Limb (tissue), 2 donors: ENCODE measurements around the gene UPK3B.
"Not testable (repeated sequence)": the region's sequence is repeated elsewhere in the genome, so short reads cannot be mapped to it uniquely, and the experiment has no call there.

ENCODE experiments used
- DNase-seq, 2 donors: peaks; one replicate each; pipeline ENCODE4 v3.0.0-alpha.2; 2016; ENCODE audit errors: extremely low spot score in 2 of 2

UPK3B gene

DNA sequence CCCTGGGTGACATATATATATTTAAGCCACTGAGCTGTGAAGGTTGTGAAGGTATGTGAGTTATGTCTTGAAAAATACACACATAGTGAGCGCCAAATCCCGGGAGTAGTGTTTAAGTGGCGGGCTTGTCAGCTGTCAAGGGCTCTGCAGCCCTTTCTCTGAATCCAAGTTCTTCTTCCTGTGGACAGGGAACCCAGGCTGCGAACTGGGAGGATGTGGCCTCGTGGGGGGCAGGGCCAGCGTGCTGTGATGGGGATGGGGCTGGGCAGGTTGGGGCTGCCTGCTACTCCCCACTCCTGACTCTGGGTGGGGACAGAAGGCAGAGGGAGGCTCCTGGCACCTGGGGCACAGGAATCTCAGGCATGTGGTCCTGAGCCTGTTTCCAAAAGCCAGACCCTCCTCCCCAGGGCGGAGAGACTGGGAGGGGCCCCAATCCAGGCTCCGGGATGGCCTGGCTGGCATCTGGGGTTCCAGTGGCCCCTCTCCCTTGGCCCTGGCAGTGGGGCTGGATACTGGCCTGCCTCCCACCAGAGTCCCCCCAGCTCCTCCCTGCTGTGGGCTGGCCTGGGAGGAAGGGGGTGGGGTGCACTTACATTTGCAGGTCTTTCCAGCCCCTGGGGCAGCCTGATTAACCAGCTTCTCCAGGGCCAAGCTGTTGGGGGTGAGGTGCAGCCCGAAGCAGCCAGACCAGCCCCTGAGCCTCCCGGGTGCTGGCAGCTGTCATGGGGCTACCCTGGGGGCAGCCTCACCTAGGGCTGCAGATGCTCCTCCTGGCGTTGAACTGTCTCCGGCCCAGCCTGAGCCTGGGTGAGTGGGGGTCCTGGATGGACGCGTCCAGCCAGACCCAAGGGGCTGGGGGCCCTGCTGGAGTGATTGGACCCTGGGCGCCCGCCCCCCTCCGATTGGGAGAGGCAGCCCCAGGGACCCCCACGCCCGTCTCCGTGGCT, at the start of gene UPK3B:
TSS of gene UPK3B (plus strand) at position 622 of the 947 bp plus-strand sequence. CDS start at position 723, 101 bp downstream.
- peak; percentile 5 to 36 for DNase-seq

GRCh38 chr7:76460767-76461166, 49.6 kb upstream of the UPK3B start:
- DNase-seq, result not testable (repeated sequence)

GRCh38 chr7:76461464-76462101, 48.8 kb upstream of the UPK3B start, which contains the start of gene DTX2:
Gene DTX2, plus strand, starts transcription at chr7:76461709. Its CDS starts 18,801 bp downstream, at chr7:76480510.
- DNase-seq, result not testable (repeated sequence)

GRCh38 chr7:76462271-76462882, 48.0 kb upstream of the UPK3B start:
- DNase-seq, result not testable (repeated sequence)

DNA sequence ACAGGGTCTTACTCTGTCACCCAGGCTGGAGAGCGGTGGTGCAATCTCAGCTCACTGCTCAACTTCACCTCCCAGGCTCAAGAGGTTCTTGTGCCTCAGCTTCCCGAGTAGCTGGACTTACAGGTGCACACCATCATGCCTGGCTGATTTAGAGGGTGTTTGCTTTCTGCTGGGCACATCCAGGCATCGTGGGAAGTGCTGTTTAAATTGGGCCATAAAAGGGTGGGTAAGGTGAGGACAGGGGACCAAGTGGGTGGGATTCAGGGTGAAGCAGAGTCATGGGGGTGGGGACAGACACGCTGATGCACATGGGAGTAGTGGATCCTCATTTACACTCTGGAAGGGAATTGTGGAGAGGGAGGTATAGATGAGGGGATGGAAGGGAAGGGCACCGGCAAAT, 45.4 kb upstream of the UPK3B start:
- DNase-seq, result not testable (repeated sequence)

- DNase-seq, result not testable (repeated sequence)
Measured at GRCh38 chr7:76465950-76466349, 44.4 kb upstream of the UPK3B start.

GRCh38 chr7:76467743-76468404, 42.5 kb upstream of the UPK3B start:
- not testable (repeated sequence) for DNase-seq

DNA sequence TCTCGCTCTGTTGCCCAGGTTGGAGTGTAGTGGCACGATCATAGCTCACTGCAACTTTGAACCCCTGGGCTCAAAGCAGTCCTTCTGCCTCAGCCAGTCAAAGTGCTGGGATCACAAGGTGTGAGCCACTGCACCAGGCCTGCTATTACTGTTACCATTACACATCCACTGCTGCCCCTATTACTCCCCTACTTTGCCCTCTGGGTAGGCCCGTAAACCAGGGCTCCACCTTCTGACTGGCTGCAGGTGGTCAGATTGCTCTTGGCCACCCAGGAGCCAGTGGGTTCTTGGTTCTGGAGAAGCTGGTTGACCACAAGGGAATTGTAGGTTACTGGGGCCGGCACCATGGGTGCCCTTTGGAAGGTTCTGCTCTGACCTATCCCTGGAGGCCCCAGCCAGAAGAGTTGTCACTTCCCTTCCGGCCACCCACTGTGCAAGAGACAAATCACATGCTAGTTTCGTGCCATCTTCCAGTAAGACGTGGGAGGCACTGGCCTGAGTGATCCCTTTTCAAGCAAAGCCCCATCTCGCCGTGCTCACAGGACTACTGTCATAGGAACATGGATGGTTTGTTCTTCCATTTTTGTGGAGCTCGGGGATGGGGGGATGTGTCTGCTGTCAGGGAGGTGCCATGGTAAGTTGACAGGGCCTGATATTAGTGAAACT, 38.7 kb upstream of the UPK3B start:
- not testable (repeated sequence) for DNase-seq

GRCh38 chr7:76473097-76473496, 37.3 kb upstream of the UPK3B start:
- DNase-seq, result not testable (repeated sequence)

DNA sequence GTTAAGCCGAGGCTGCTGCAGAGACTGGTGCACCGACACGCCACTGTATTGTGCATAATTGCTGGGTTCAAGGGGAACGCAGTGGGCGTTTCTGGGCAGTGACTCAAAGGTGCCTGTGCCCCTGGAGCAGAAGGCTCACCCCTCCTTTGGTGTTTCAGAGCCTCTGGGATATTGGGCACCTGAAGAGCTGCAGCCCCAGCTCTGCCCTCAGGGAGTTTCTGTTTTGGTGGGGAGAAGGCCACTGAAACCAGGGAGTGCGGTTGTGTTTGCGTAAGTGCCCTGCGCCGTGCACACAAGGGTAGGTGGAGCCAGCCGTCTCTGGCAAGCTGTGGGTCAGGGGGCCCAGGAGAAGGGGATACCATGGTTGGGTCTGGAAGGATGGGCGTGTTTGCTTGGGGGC, 34.1 kb upstream of the UPK3B start:
- DNase-seq, result not testable (repeated sequence)

DNA sequence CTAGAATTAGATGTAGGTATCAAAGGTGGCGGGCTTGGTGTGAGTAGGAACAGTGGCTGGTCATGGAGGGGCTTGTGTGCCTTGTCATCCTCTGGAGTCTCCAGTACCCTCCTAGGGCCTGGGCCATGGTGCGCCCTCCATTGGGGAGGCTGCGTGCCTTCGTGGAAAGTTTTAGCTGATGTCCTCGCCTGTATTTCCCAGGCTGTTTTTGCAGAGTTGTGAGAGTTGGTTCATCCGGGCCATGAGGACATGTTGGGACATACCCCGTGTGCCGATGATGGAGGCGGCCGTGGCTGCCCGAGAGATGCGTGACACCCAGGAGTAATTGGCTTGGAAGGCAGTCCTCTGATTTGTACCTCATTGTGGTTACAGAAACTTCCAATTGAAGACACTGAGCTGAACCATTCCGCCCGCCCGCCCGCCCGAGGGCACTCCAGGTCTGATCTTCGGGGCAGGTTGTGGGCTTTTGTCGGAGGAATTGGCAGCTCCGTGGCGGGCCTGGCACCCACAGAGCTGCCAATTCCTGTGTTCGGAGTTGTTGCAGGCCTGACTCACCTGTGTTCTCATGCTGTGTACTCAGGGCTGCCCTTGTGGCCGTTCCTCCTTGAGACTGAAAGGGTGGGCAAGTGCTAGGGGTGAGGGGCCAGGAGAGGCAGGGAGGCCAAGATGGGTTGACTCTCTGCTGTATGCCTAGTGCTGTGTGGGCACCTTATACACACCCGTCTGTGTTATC, 33.4 kb upstream of the UPK3B start:
- DNase-seq, result not testable (repeated sequence)

GRCh38 chr7:76479628-76480027, 30.7 kb upstream of the UPK3B start:
- not testable (repeated sequence) for DNase-seq

DNA sequence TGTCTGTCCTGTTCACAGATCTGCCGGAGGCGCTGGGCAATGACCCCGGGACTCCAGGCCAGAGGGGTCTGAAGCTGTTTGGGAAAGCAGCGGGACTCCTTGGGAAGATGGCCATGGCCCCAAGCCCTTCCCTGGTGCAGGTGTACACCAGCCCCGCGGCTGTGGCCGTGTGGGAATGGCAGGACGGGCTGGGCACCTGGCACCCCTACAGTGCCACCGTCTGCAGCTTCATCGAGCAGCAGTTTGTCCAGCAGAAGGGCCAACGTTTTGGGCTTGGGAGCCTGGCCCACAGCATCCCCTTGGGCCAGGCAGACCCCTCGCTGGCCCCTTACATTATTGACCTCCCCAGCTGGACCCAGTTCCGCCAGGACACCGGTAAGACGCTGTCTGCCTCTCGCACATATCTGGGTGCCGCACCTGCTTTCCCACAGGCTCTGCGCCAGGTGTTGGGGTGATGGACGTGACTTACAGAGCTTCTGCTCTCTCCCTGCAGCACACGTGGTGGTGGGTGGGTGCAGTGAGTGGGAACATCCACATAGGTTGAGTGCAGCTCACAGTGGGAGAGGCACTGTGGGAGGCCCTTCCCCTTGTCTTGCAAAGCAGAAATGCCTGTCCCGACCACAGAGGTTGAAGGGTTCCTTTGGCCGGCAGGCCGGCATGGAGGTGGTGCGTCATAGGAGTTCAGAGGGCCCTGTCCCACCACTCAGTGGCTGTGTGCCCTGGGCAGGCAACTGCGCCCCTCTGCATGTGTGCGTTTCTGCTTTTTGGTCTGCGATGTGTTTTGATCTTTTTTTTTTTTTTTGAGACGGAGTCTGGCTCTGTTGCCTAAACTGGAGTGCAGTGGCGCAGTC, 29.7 kb upstream of the UPK3B start:
- DNase-seq, result not testable (repeated sequence)

- DNase-seq, result not testable (repeated sequence)
Measured at GRCh38 chr7:76482660-76483059, 27.7 kb upstream of the UPK3B start.

DNA sequence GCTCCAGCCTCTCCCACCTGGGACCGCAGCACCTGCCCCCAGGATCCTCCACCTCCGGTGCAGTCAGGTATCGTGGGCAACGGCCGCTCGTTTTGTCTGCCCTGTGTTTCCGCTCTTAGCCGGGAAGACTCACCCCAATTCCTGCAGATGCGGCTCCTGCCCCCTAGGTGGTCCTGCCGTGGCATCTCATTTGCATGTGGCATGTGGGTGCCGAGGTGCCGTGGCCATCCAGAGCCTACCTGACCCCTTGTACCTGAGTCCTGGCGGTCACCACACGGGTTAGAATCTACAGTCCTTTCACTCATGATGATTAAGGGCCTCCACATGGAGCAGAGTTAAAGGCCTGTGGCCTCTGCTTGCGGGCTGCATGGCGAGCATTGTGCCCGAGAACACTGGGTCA, 27.3 kb upstream of the UPK3B start:
- not testable (repeated sequence) for DNase-seq

DNA sequence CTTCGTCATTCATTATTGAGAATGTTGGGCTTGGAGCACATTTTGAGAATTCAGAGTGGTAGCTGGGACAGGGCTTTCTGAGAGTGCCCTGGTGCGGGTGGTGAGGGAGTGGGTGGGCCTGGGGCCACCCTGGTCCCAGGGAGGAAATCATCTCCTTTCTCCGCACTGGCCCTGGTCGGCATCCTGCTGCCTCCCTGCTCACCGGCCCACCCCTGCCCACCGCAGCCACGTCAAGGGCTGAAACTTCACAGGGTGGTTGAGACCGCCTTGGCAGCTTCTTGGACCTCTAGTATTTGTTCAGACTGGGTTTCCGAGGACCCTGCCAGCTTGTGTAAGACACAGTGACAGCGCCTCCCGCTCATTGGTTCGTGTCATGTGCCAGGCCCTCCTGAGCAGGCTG, 25.9 kb upstream of the UPK3B start:
- DNase-seq, result not testable (repeated sequence)

GRCh38 chr7:76485822-76486610, 24.3 kb upstream of the UPK3B start:
- not testable (repeated sequence) for DNase-seq

DNA sequence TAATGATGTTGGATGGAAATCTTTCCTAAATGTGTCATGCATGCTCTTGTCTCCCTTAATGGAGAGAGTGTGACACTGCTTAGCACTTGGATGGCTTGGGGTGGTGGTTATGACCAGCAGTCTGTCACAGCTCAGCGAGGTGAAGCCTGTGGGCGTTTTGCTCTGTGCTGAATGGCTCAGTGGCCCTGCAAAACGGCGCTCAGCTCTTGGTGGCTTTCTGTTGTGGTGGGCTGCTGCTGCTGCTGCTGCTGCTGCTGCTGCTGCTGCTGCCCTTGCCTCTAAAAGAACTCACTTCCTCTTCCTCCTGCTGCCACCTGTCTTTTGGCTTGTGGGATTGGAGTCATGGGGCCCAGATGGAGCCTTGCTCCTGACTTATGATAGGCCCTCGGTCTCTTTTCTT, 23.7 kb upstream of the UPK3B start:
- DNase-seq, result not testable (repeated sequence)
